Coronary artery (tissue), 2 donors: Measurements from ENCODE around the gene TTC28.
A peak's percentile ranks its signal among the peaks of the same experiment; 100 is the strongest.

ENCODE experiments used
- DNase-seq: peaks from one replicate; pipeline ENCODE4 v3.0.0-alpha.2; 2017; ENCODE audit warnings: low spot score
- H3K27ac ChIP-seq, 2 donors: fragments of 200-600 bp; sonication (generic); one replicate each; pipeline ENCODE4 v1.5.1; 2016 to 2019
- H3K4me3 ChIP-seq: fragments of 200-600 bp; sonication (generic); 2 replicates; pipeline ENCODE4 v1.5.1; 2016; ENCODE audit warnings: mild to moderate bottlenecking, moderate library complexity
- TF ChIP-seq, protein P1 (sequence below): fragments of 200-600 bp; sonication (generic); IDR thresholded peaks from one replicate; pipeline ENCODE4 v1.5.1; 2019; ENCODE audit warnings: antibody characterized with exemption

The TTC28 gene

DNA sequence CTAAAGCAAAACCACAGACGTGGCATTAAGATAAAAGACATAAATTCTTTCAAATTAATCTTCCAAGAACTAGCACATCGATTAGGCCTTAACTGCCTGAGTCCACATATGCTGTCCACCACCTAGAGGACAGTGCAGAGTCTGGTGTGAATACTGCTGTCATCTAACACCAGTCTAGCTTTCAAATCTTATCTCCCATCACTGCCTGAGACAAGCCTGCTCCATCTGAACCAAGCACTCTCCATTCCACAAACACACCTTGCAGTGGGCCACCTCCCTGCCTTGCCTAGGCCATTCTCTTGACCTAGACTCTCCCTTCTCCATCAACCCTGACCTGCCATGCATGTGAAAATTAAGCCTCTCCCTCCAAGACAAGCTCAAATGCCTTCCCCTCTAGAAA is 631.1 kb downstream of the TTC28 start:
- TF ChIP-seq, protein P1, sequence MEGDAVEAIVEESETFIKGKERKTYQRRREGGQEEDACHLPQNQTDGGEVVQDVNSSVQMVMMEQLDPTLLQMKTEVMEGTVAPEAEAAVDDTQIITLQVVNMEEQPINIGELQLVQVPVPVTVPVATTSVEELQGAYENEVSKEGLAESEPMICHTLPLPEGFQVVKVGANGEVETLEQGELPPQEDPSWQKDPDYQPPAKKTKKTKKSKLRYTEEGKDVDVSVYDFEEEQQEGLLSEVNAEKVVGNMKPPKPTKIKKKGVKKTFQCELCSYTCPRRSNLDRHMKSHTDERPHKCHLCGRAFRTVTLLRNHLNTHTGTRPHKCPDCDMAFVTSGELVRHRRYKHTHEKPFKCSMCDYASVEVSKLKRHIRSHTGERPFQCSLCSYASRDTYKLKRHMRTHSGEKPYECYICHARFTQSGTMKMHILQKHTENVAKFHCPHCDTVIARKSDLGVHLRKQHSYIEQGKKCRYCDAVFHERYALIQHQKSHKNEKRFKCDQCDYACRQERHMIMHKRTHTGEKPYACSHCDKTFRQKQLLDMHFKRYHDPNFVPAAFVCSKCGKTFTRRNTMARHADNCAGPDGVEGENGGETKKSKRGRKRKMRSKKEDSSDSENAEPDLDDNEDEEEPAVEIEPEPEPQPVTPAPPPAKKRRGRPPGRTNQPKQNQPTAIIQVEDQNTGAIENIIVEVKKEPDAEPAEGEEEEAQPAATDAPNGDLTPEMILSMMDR: no peak
- no peak for DNase-seq
- Histone ChIP-seq H3K27ac (peak overlapping the region in 1 of 2 donors; percentile 26), H3K4me3 (no peak overlapping the region)

DNA sequence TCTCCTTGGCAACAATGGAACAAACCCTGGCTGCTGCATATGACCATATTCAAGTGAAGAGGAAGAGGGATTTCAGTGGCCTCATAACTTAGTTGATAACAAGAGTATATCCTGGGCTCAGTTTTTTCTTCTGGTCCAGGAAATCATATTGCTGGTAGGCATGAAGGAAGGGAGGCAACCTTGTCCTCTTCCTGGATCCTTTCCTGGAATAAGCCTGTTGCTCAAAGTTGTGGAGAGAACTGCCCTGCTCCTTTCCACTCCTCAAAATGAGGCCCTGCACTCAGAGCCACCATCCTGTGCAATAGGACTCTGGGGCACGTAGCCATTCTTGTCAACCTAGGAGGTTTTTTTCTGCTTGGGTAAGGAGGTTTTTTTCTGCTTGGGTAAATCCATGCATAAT is 631.9 kb downstream of the TTC28 start:
- H3K27ac ChIP-seq: peak overlapping the region in 1 of 2 donors; percentile 45
- TF ChIP-seq, protein P1: no peak
- H3K4me3 ChIP-seq: no peak overlapping the region
- no peak for DNase-seq

DNA sequence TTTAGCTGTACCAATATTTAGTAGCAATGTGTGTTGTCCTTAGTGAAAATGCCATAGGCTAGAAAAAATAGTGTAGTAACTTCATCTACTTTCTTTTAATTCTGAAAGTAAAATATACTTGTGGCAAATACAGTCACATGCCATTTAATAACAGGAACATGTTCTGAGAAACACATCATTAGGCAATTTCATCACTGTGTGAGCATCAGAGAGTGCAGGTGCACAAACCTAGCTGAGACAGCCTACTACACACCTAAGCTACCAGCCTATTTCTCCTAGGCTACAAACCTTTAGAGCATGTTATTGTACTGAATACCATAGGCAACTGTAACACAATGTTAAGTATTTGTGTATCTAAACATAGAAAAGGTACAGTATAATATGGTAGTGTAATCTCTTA is 633.5 kb downstream of the TTC28 start:
- no peak overlapping the region for H3K27ac ChIP-seq
- no peak for DNase-seq
- H3K4me3 ChIP-seq: no peak overlapping the region
- TF ChIP-seq, protein P1: no peak

DNA sequence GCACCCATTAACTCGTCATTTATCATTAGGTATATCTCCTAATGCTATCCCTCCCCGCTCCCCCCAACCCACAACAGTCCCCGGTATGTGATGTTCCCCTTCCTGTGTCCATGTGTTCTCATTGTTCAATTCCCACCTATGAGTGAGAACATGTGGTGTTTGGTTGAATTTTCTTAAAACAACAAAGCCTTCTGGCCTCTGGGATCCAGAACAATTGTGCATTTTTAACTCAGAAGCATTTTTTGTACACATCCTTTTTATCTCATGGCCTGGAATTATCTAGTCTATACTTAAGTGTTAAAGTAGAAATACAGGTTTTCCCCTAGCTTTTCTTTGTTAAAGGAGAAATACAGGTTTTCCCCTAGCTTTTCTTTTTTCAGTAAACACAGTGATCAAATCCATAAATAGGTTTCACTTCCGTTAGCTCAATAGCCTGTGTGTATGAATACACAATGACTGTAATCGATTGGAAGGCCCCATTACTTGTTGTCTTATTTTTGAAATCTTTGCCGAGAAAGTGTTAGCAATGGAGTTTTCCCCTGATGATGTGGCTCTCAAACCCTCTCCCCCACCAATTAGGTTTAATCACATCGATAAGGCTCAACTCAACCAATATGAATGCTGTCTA is 635.0 kb downstream of the TTC28 start:
- H3K4me3 ChIP-seq: no peak overlapping the region
- TF ChIP-seq, protein P1: no peak

DNA sequence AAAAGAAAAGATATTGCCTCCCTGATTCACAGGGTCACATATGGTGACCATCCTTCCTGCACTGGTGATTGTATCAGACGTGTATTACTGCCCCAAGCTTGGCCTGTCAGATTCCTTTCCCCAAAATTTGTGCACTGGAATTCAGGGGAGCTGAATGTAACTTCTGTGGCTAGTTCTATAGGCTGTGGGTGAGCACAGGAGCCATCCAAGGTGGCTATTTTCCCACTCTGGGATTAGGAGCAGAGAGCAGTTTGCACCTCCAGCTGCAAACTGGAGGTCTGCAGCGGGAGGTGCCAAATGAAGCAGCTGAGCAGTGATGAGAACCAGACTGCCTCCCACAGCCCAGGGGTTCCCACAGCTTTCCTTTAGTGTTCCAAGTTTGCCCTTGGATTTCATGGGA is 636.4 kb downstream of the TTC28 start:
- Histone ChIP-seq H3K27ac (no peak overlapping the region), H3K4me3 (no peak overlapping the region)
- TF ChIP-seq, protein P1: no peak
- no peak for DNase-seq

More for the DNA sequence above, 635.0 kb downstream of the TTC28 start:
- H3K27ac ChIP-seq: no peak overlapping the region
- DNase-seq: no peak

DNA sequence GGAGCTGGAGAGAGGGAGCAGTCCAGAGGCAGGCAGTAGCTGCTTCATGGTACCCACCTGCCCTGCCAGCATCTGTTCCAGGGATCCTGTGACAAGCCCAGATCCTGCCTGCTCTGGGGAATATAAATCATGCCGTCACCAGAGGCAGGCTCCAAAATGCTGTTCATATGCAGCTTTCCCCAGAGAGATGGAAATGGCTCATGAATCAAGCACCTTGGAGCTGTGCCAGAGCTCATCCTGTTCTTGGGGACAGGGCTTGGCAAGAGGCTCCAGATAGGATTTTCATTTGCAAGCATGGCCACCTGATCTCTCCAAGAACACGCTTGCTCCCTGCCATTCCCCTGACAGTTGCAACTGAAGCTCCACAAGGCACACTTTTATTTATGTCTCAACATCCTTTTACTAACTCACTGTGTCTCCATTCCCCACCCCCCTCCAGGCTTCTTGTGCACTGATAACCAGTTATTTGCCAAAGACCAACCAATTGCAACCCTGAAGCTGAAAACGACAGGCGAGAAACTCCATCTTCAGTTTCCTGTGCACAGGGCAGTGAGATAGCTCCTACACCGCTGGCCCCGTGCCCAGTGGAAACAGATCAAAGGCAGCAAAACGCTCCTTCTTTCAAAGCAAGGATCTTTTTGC is 644.8 kb downstream of the TTC28 start:
- TF ChIP-seq, protein P1: no peak
- Histone ChIP-seq H3K4me3 (no peak overlapping the region), H3K27ac (peak overlapping the region; percentile 38 to 77)
- DNase-seq: peak; percentile 83
